ENCODE data around the gene MVB12B.

GRCh38 chr9:126318858-126319257, 7.8 kb upstream of the MVB12B start:
- TF ChIP-seq CTCF (IDR thresholded peaks at IDR 0.05 in 4 of 5, conservative IDR thresholded peaks at IDR 0.05 in 1 of 5) (no peak), POLR2A (IDR thresholded peaks at IDR 0.05) (no peak)
